ENCODE data around the gene HECW1. TPM values are rescaled to one million over a fixed set of nuclear protein-coding genes. Genes with fewer than 3 reads are reported as not detected.

The HECW1 gene
- total RNA-seq, 4 donors from 2014 or later: 0.06 to 0.99 (median 0.27) TPM

- H3K27me3 ChIP-seq: no peaks in the 10 kb centered on the region
- no peak for TF ChIP-seq CTCF (IDR thresholded peaks at IDR 0.05)
- TF ChIP-seq POLR2A (IDR thresholded peaks at IDR 0.05; ENCODE audit: low read depth): no peak
- no peak for TF ChIP-seq EP300 (IDR thresholded peaks at IDR 0.05)
- no peak for TF ChIP-seq POLR2AphosphoS5 (IDR thresholded peaks at IDR 0.05)
- H3K4me3 ChIP-seq: no peak overlapping the region
- H3K4me1 ChIP-seq: no peaks in the 10 kb centered on the region
- WGBS: 17% methylated on average over 6 of the region's 6 CpGs
- no peaks in the 10 kb centered on the region for H3K9me3 ChIP-seq
- no peaks in the 10 kb centered on the region for H3K36me3 ChIP-seq
- intact Hi-C loops (cut with DNase I): no loop called here
- DNase-seq (ENCODE audit: extremely low spot score): no peak
- no peak overlapping the region for H3K27ac ChIP-seq (replicated peaks in 1 of 4)
Observed at GRCh38 chr7:43372676-43373355, 260.4 kb downstream of the HECW1 start.

GRCh38 chr7:43377196-43377960 lies 264.9 kb downstream of the HECW1 start:
- Histone ChIP-seq H3K4me3 (no peak overlapping the region), H3K36me3 (no peaks in the 10 kb centered on the region), H3K27me3 (no peaks in the 10 kb centered on the region), H3K4me1 (no peaks in the 10 kb centered on the region), H3K9me3 (no peaks in the 10 kb centered on the region), H3K27ac (replicated peaks in 1 of 4) (no peak overlapping the region)
- DNase-seq (ENCODE audit: extremely low spot score): no peak
- 77% methylated on average over 4 of the region's 4 CpGs for WGBS
- TF ChIP-seq POLR2A (IDR thresholded peaks at IDR 0.05; ENCODE audit: low read depth) (no peak), CTCF (IDR thresholded peaks at IDR 0.05) (no peak), POLR2AphosphoS5 (IDR thresholded peaks at IDR 0.05) (no peak), EP300 (IDR thresholded peaks at IDR 0.05) (no peak)
- intact Hi-C loops (cut with DNase I): no loop called here

GRCh38 chr7:43379210-43379609 lies 266.8 kb downstream of the HECW1 start:
- no peak for TF ChIP-seq CTCF (IDR thresholded peaks at IDR 0.05)
- no peak for TF ChIP-seq POLR2AphosphoS5 (IDR thresholded peaks at IDR 0.05)
- TF ChIP-seq POLR2A (IDR thresholded peaks at IDR 0.05; ENCODE audit: low read depth): no peak
- TF ChIP-seq EP300 (IDR thresholded peaks at IDR 0.05): no peak
- Histone ChIP-seq H3K9me3 (no peaks in the 10 kb centered on the region), H3K4me3 (no peak overlapping the region), H3K27me3 (no peaks in the 10 kb centered on the region), H3K4me1 (no peaks in the 10 kb centered on the region), H3K27ac (replicated peaks in 1 of 4) (no peak overlapping the region), H3K36me3 (no peaks in the 10 kb centered on the region)
- no peak for DNase-seq (ENCODE audit: extremely low spot score)
- intact Hi-C loops (cut with DNase I): no loop called here
- 82% methylated on average over 2 of the region's 2 CpGs for WGBS

GRCh38 chr7:43384616-43385308 lies 272.3 kb downstream of the HECW1 start:
- no peaks in the 10 kb centered on the region for H3K9me3 ChIP-seq
- no peaks in the 10 kb centered on the region for H3K36me3 ChIP-seq
- intact Hi-C loops (cut with DNase I): no loop called here
- no peaks in the 10 kb centered on the region for H3K4me1 ChIP-seq
- peak; percentile 64 for DNase-seq (ENCODE audit: extremely low spot score)
- 72% methylated on average over 8 of the region's 8 CpGs for WGBS
- H3K27me3 ChIP-seq: no peaks in the 10 kb centered on the region
- no peak overlapping the region for H3K27ac ChIP-seq (replicated peaks in 1 of 4)
- TF ChIP-seq POLR2AphosphoS5 (IDR thresholded peaks at IDR 0.05) (no peak), EP300 (IDR thresholded peaks at IDR 0.05) (no peak), POLR2A (IDR thresholded peaks at IDR 0.05; ENCODE audit: low read depth) (no peak), CTCF (IDR thresholded peaks at IDR 0.05) (no peak)
- H3K4me3 ChIP-seq: no peak overlapping the region

All from esophagus muscularis mucosa (tissue), 4 donors.